CD14-positive monocyte (primary cell): ENCODE data around the gene TXK. TPM values are rescaled to one million over a fixed set of nuclear protein-coding genes. Genes with fewer than 3 reads are reported as not detected.

ENCODE experiments used
- DNase-seq, 3 donors: peaks; one replicate each; pipeline ENCODE4 v3.0.0-alpha.2; 2011 to 2022
- H2AFZ ChIP-seq: 2 replicates; pipeline ENCODE4 v1.6.0; 2012; ENCODE audit warnings: mild to moderate bottlenecking, low read depth, low read length, inconsistent platforms; ENCODE audit not compliant: insufficient read depth, poor library complexity, severe bottlenecking
- H3K27ac ChIP-seq, 2 donors: 1 replicate in 1 of 2; 2 replicates in 1 of 2; pipeline ENCODE4 v1.5.1; 2012 to 2013; ENCODE audit warnings: low read length in 2 of 2, control low read depth in 1 of 2, inconsistent platforms in 1 of 2, low read depth in 1 of 2, mild to moderate bottlenecking in 1 of 2
- H3K27me3 ChIP-seq, 2 donors: one replicate each; pipeline versions ENCODE4 v1.6.0 to v1.6.1; 2011 to 2013; ENCODE audit warnings: low read length in 2 of 2; ENCODE audit not compliant: control insufficient read depth in 2 of 2, insufficient read depth in 2 of 2
- H3K36me3 ChIP-seq, 2 donors: replicated peaks in 1 of 2; 1 replicate in 1 of 2; 2 replicates in 1 of 2; pipeline versions ENCODE4 v1.5.1 to v1.6.1; 2012 to 2013; ENCODE audit warnings: low read length in 2 of 2, control low read depth in 1 of 2, inconsistent platforms in 1 of 2, mild to moderate bottlenecking in 1 of 2; ENCODE audit not compliant: insufficient read depth in 2 of 2, control insufficient read depth in 1 of 2
- H3K4me1 ChIP-seq, 2 donors: 1 replicate in 1 of 2; 2 replicates in 1 of 2; pipeline versions ENCODE4 v1.5.1 to v1.6.1; 2012 to 2013; ENCODE audit warnings: low read length in 2 of 2, control low read depth in 1 of 2, inconsistent platforms in 1 of 2, mild to moderate bottlenecking in 1 of 2, moderate library complexity in 1 of 2; ENCODE audit not compliant: insufficient read depth in 2 of 2, control insufficient read depth in 1 of 2
- H3K4me2 ChIP-seq: replicated peaks from 2 replicates; pipeline ENCODE3; 2012; ENCODE audit warnings: low read length, moderate library complexity, mild to moderate bottlenecking; ENCODE audit not compliant: poor library complexity, severe bottlenecking; ENCODE audit errors: extremely low read depth
- H3K4me3 ChIP-seq, 3 experiments: fragments of 200-600 bp in 1 of 3; sonication (generic) in 1 of 3; replicated peaks in 1 of 3; 1 replicate in 2 of 3; 2 replicates in 1 of 3; pipeline ENCODE4 v1.5.1; 2011 to 2013; ENCODE audit warnings: low read length in 3 of 3, mild to moderate bottlenecking in 3 of 3, control low read depth in 2 of 3, low read depth in 2 of 3, inconsistent platforms in 1 of 3, moderate library complexity in 1 of 3
- H3K79me2 ChIP-seq: 2 replicates; pipeline ENCODE4 v1.6.0; 2012; ENCODE audit warnings: mild to moderate bottlenecking, control low read depth, inconsistent platforms, low read length, moderate library complexity; ENCODE audit not compliant: insufficient read depth
- H3K9ac ChIP-seq: 2 replicates; pipeline ENCODE4 v1.6.0; 2017; ENCODE audit warnings: low read length, mild to moderate bottlenecking; ENCODE audit not compliant: insufficient read depth, poor library complexity, severe bottlenecking
- H3K9me3 ChIP-seq, 2 donors: replicated peaks in 1 of 2; 1 replicate in 1 of 2; 2 replicates in 1 of 2; pipeline versions ENCODE4 v1.5.1 to v1.6.1; 2012 to 2013; ENCODE audit warnings: low read length in 2 of 2, control low read depth in 1 of 2; ENCODE audit not compliant: control insufficient read depth in 1 of 2, insufficient read depth in 1 of 2
- H4K20me1 ChIP-seq: 2 replicates; pipeline ENCODE4 v1.6.0; 2012; ENCODE audit warnings: mild to moderate bottlenecking, low read length, control low read depth, moderate library complexity; ENCODE audit not compliant: insufficient read depth
- H3K27ac Mint-ChIP-seq, 7 donors: one replicate each; pipeline ENCODE4 v1.8.0; 2020; ENCODE audit warnings: mild to moderate bottlenecking in 7 of 7, mixed read lengths in 7 of 7, moderate library complexity in 6 of 7, inconsistent platforms in 2 of 7
- H3K27me3 Mint-ChIP-seq, 3 donors: one replicate each; pipeline ENCODE4 v1.8.0; 2021 to 2022; ENCODE audit warnings: low read depth in 3 of 3, mild to moderate bottlenecking in 3 of 3, mixed read lengths in 3 of 3, moderate library complexity in 3 of 3, inconsistent platforms in 1 of 3
- H3K36me3 Mint-ChIP-seq, 2 donors: one replicate each; pipeline ENCODE4 v1.8.0; 2020; ENCODE audit warnings: mixed read lengths in 2 of 2, inconsistent platforms in 1 of 2, mild to moderate bottlenecking in 1 of 2
- H3K4me1 Mint-ChIP-seq: one replicate; pipeline ENCODE4 v1.8.0; 2020; ENCODE audit warnings: mild to moderate bottlenecking, mixed read lengths
- H3K4me3 Mint-ChIP-seq, 2 donors: one replicate each; pipeline ENCODE4 v1.8.0; 2020; ENCODE audit warnings: mild to moderate bottlenecking in 2 of 2, mixed read lengths in 2 of 2, moderate library complexity in 1 of 2
- H3K9me3 Mint-ChIP-seq, 7 donors: one replicate each; pipeline ENCODE4 v1.8.0; 2020 to 2022; ENCODE audit warnings: mixed read lengths in 7 of 7, mild to moderate bottlenecking in 6 of 7, moderate library complexity in 6 of 7, inconsistent platforms in 2 of 7
- CTCF ChIP-seq: fragments of 200-600 bp; IDR thresholded peaks from one replicate; pipeline ENCODE4 v1.8.0; 2022; ENCODE audit warnings: antibody characterized with exemption, mild to moderate bottlenecking
- WGBS: methylation state at CpG from one replicate; pipeline ENCODE4 v1.1.5; 2013; ENCODE audit warnings: missing lambda C conversion rate; ENCODE audit not compliant: insufficient coverage; 5-methylcytosine and 5-hydroxymethylcytosine counted together
- intact Hi-C, 2 donors: fragments of 100-400 bp; cut with micrococcal nuclease; formaldehyde crosslinking; loops; one replicate each; pipeline versions ENCODE4 v1.15.0 to v1.15.1; 2023
- polyA plus RNA-seq, 3 donors: library from polyadenylated mRNA; depleted of rRNA in 1 of 3; unstranded in 2 of 3; stranded (reverse) in 1 of 3; fragments of 300-500 nt in 2 of 3; fragments of >200 nt in 1 of 3; fragmentation: Illumina TruSeq in 2 of 3; gene quantifications; 1 replicate in 2 of 3; 2 replicates in 1 of 3; pipeline ENCODE4 v1.2.3, GENCODE V29; 2012 to 2021

TXK gene
- polyA plus RNA-seq, 3 donors = 0.13 to 0.93 (median 0.54) TPM

DNA sequence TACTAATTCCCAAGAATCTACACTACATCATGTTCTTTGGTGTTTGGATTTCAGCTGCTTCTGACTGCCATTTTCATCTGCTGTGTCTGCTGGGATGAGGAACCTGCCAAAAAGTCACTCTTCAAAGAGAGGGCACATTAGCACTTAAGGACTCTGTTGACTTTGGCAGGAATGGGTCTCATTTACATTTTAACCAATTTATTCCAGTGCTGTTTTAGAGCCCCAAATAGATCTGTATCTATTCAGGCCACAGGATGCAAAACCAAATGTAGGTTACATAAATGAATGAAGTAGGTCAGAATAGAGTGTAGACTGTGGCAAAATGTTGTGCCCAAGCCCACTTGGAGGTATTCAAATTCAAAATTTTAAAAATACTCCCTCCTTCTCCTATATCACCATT, 14.4 kb downstream of the TXK start:
- no peak overlapping the region for H2AFZ ChIP-seq
- no peak overlapping the region for H3K9ac ChIP-seq
- DNase-seq = no peak
- intact Hi-C loops = loop anchor here in 1 of 2 donors (10.0 kb wide), 1 partner anchor 155 kb away; no protein-coding TSS in a partner anchor
- Mint-ChIP-seq H3K27me3 (peaks cover 0 to 3% (median 2%) of the 10 kb centered on the region in 3 donors), H3K9me3 (peaks cover 0 to 1% (median 0%) of the 10 kb centered on the region in 7 donors), H3K4me1 (no peaks in the 10 kb centered on the region), H3K27ac (no peak overlapping the region), H3K36me3 (no peaks in the 10 kb centered on the region), H3K4me3 (no peak overlapping the region)
- H3K9me3 ChIP-seq = no peaks in the 10 kb centered on the region
- H3K4me2 ChIP-seq = no peak overlapping the region
- H3K79me2 ChIP-seq = no peaks in the 10 kb centered on the region
- no peaks in the 10 kb centered on the region for H3K4me1 ChIP-seq
- no peaks in the 10 kb centered on the region for H4K20me1 ChIP-seq
- H3K27ac ChIP-seq = no peak overlapping the region
- H3K36me3 ChIP-seq = no peaks in the 10 kb centered on the region
- H3K4me3 ChIP-seq = no peak overlapping the region
- TF ChIP-seq CTCF = no peak
- no peaks in the 10 kb centered on the region for H3K27me3 ChIP-seq

DNA sequence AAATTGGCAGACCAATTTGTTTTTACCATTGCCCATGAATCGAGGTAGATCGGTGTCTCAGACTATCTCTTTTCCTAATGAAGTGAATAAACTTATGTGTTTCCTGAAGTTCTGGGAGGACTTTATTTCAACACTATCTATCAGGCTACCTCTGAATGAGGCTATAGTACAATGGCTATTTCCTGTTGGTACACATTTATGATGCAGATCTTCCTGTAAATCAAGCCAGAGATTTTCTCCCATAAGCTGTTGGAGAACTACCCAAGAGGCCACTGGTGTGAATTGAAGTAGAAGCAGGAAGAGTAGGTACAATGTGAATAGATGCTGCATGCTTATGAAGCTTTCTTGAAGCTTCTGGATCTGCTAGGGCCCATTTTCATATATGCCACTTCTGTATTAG, 16.0 kb downstream of the TXK start:
- Mint-ChIP-seq H3K4me1 (no peaks in the 10 kb centered on the region), H3K9me3 (peaks cover 0 to 1% (median 0%) of the 10 kb centered on the region in 7 donors), H3K27me3 (no peaks in the 10 kb centered on the region), H3K27ac (no peak overlapping the region), H3K36me3 (no peaks in the 10 kb centered on the region), H3K4me3 (no peak overlapping the region)
- no CpG with 5 or more reads among the region's 2 CpGs for WGBS
- Histone ChIP-seq H3K27me3 (no peaks in the 10 kb centered on the region), H3K9ac (no peak overlapping the region), H3K4me1 (no peaks in the 10 kb centered on the region), H3K4me2 (no peak overlapping the region), H2AFZ (no peak overlapping the region), H3K4me3 (no peak overlapping the region), H4K20me1 (no peaks in the 10 kb centered on the region), H3K27ac (no peak overlapping the region), H3K9me3 (no peaks in the 10 kb centered on the region), H3K36me3 (no peaks in the 10 kb centered on the region), H3K79me2 (no peaks in the 10 kb centered on the region)
- no peak for DNase-seq
- no peak for TF ChIP-seq CTCF
- intact Hi-C loops = no loop called here
